ENCODE data around the gene FSTL4.

- TF ChIP-seq EZH2 (IDR thresholded peaks at IDR 0.05; ENCODE audit: borderline replicate concordance) (no peak), CTCF (IDR thresholded peaks at IDR 0.05; ENCODE audit: poor library complexity) (no peak), EZH2phosphoT487 (IDR thresholded peaks at IDR 0.05; ENCODE audit: low read depth, severe bottlenecking, unreplicated experiment) (no peak)
Measured at GRCh38 chr5:133464013-133464412, 148.3 kb downstream of the FSTL4 start.
